ENCODE measurements around the gene SLCO4C1.

GRCh38 chr5:102271759-102272158 is 24.3 kb downstream of the SLCO4C1 start:
- TF ChIP-seq CTCF (IDR thresholded peaks at IDR 0.05; ENCODE audit: borderline replicate concordance, extremely low read depth, low read length, poor library complexity, severe bottlenecking) (no peak), EZH2 (IDR thresholded peaks at IDR 0.05; ENCODE audit: borderline replicate concordance, low read depth, low read length, severe bottlenecking) (no peak)

Data from DND-41 (cell line).